ENCODE data around the gene TAF10. TPM values are rescaled to one million over a fixed set of nuclear protein-coding genes. Genes with fewer than 3 reads are reported as not detected.

Gene TAF10
- total and polyA plus RNA-seq, 2 of the 13 experiments (the other 11 are each of a cell fraction or from before 2014, with no cell fraction given), result 71.3 to 134 TPM

- peak; percentile 65; the same call in 1 of the 2 replicates for TF ChIP-seq BCL3 (CRISPR knock-in tag; IDR thresholded peaks at IDR 0.05)
- TF ChIP-seq XRCC5 (optimal IDR thresholded peaks at IDR 0.05; ENCODE audit: low read length), result peak; percentile 77
- TF ChIP-seq RAD21 (CRISPR knock-in tag; IDR thresholded peaks at IDR 0.05), result peak; percentile 54
- TF ChIP-seq CREB3 (CRISPR knock-in tag; IDR thresholded peaks at IDR 0.05), result no peak
- TF ChIP-seq CENPT (CRISPR knock-in tag; IDR thresholded peaks at IDR 0.05; ENCODE audit: low read depth), result no peak; the same call in 1 of the 2 replicates
- TF ChIP-seq ZNF136 (CRISPR knock-in tag; IDR thresholded peaks at IDR 0.05; ENCODE audit: low read depth), result no peak
- TF ChIP-seq ZBTB1 (CRISPR knock-in tag; IDR thresholded peaks at IDR 0.05; ENCODE audit: borderline replicate concordance), result no peak
- peak; percentile 93 for TF ChIP-seq U2AF1 (optimal IDR thresholded peaks at IDR 0.05; ENCODE audit: low read depth, low read length)
- peak; percentile 95 for TF ChIP-seq MYC (CRISPR knock-in tag; IDR thresholded peaks at IDR 0.05; ENCODE audit: borderline replicate concordance)
- no peak for TF ChIP-seq ESRRA (CRISPR knock-in tag; IDR thresholded peaks at IDR 0.05; ENCODE audit: low read depth)
- TF ChIP-seq EEA1 (CRISPR knock-in tag; IDR thresholded peaks at IDR 0.05; ENCODE audit: borderline replicate concordance), result 0 out of 2 replicates have a peak, but pooled peaks have one; percentile 58
- peak; percentile 92 for TF ChIP-seq SALL2 (CRISPR knock-in tag; IDR thresholded peaks at IDR 0.05)
- TF ChIP-seq CENPBD1 (CRISPR knock-in tag; IDR thresholded peaks at IDR 0.05; ENCODE audit: borderline replicate concordance, low read depth), result no peak
- no peak for TF ChIP-seq ZFP62 (CRISPR knock-in tag; IDR thresholded peaks at IDR 0.05)
- TF ChIP-seq TOE1 (CRISPR knock-in tag; IDR thresholded peaks at IDR 0.05), result no peak
- TF ChIP-seq GTF3A (CRISPR knock-in tag; conservative IDR thresholded peaks at IDR 0.05), result no peak
- TF ChIP-seq CHD2 (IDR thresholded peaks at IDR 0.05; ENCODE audit: low read depth, low read length), result no peak
- peak; percentile 77; the same call in 1 of the 2 replicates for TF ChIP-seq TBX2 (CRISPR knock-in tag; IDR thresholded peaks at IDR 0.05; ENCODE audit: borderline replicate concordance)
- peak; percentile 55; the same call in 1 of the 2 replicates for TF ChIP-seq ZNF614 (CRISPR knock-in tag; IDR thresholded peaks at IDR 0.05; ENCODE audit: borderline replicate concordance)
- TF ChIP-seq THYN1 (CRISPR knock-in tag; IDR thresholded peaks at IDR 0.05; ENCODE audit: borderline replicate concordance, low read depth), result no peak
- peak; percentile 89 for TF ChIP-seq MEIS2 (CRISPR knock-in tag; IDR thresholded peaks at IDR 0.05)
- TF ChIP-seq ZNF639 (CRISPR knock-in tag; conservative IDR thresholded peaks at IDR 0.05), result peak; percentile 88
- no peak for TF ChIP-seq ZNF597 (CRISPR knock-in tag; IDR thresholded peaks at IDR 0.05)
These were observed 8.5 kb downstream of the TAF10 start, which contains the start of the genes ILK and RRP8 (continued) for GRCh38 chr11:6603287-6604080.

Data from HepG2 (cell line).